Brain microvascular endothelial cell (primary cell): ENCODE measurements around the gene C12orf75.
A peak's percentile ranks its signal among the peaks of the same experiment; 100 is the strongest.

Experiments
- DNase-seq: peaks from one replicate; pipeline ENCODE4 v3.0.0-alpha.2; 2020
- H3K27ac ChIP-seq: fragments of 250-450 bp; sonication (Bioruptor Pico); 2 replicates; pipeline ENCODE4 v1.5.1; 2020; ENCODE audit warnings: mild to moderate bottlenecking, moderate library complexity
- H3K27me3 ChIP-seq: fragments of 250-450 bp; sonication (Bioruptor Pico); replicated peaks from 2 replicates; pipeline ENCODE4 v1.5.1; 2020; ENCODE audit warnings: mild to moderate bottlenecking
- H3K36me3 ChIP-seq: fragments of 250-450 bp; sonication (Bioruptor Pico); replicated peaks from 2 replicates; pipeline ENCODE4 v1.5.1; 2020; ENCODE audit warnings: mild to moderate bottlenecking
- H3K4me3 ChIP-seq: 2 replicates; pipeline ENCODE4 v1.5.1; 2011; ENCODE audit warnings: low read depth, mild to moderate bottlenecking, control low read depth, low read length, moderate library complexity
- in situ Hi-C: cut with HindIII; loops from 2 replicates; pipeline ENCODE4 v1.10.0; 2017; ENCODE audit warnings: low sequenced_read_pairs, low pct_ligation_motif_present
- TF ChIP-seq, protein P1 (sequence below): IDR thresholded peaks from 2 replicates; pipeline ENCODE4 v1.5.1; 2011; ENCODE audit warnings: low read depth, mild to moderate bottlenecking, moderate library complexity, low read length, control low read depth, inconsistent platforms; ENCODE audit errors: missing control alignments

Gene C12orf75

DNA sequence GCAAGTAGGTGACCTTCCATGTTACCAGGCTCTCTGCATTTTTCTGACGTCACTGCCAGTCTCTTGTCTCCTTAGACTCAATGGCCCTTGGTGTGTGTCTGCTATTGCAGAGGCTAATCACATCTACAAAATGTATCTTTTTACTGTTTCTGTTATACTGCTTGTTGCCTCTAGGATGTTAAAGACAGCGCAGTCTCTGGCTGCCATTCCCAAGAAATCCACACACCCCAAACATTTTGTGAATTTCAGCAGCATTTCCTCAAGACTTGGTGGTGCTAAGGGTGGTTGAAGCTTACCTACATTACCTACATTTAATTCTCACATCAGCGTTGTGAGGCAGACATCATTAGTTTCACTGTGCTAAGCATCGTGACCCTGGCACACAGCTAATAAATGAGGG, 87.2 kb downstream of the C12orf75 start:
- TF ChIP-seq, protein P1, sequence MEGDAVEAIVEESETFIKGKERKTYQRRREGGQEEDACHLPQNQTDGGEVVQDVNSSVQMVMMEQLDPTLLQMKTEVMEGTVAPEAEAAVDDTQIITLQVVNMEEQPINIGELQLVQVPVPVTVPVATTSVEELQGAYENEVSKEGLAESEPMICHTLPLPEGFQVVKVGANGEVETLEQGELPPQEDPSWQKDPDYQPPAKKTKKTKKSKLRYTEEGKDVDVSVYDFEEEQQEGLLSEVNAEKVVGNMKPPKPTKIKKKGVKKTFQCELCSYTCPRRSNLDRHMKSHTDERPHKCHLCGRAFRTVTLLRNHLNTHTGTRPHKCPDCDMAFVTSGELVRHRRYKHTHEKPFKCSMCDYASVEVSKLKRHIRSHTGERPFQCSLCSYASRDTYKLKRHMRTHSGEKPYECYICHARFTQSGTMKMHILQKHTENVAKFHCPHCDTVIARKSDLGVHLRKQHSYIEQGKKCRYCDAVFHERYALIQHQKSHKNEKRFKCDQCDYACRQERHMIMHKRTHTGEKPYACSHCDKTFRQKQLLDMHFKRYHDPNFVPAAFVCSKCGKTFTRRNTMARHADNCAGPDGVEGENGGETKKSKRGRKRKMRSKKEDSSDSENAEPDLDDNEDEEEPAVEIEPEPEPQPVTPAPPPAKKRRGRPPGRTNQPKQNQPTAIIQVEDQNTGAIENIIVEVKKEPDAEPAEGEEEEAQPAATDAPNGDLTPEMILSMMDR = peak; percentile 24
- no peak for DNase-seq

DNA sequence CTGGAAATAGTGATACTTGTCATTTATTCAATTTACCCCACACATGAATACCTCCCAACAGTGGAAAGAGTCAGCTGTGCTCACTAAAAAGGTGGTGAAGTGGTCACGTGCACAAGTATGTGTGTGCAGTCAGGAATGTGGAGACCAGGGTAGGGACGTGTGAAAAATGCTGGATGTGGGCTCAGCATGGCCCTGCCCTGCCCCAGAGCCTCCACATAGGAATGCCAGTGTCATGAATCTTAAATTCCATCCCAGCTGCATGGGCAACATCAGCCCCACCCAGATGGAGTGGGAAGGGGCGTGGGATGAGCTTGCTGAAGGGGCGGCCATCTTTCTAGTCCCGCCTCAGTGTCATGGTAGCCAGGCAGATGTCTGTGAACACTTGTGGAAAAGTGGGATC, 87.7 kb downstream of the C12orf75 start:
- Histone ChIP-seq H3K4me3 (no peak overlapping the region), H3K27ac (peak overlapping the region; percentile 28), H3K36me3 (no peaks in the 10 kb centered on the region), H3K27me3 (no peaks in the 10 kb centered on the region)
- peak; percentile 70 for DNase-seq
- TF ChIP-seq, protein P1 = no peak
- in situ Hi-C loops = no loop called here

More for the DNA sequence above, 87.2 kb downstream of the C12orf75 start:
- H3K36me3 ChIP-seq = no peaks in the 10 kb centered on the region
- H3K27me3 ChIP-seq = no peaks in the 10 kb centered on the region
- in situ Hi-C loops = no loop called here
- no peak overlapping the region for H3K4me3 ChIP-seq
- H3K27ac ChIP-seq = no peak overlapping the region

DNA sequence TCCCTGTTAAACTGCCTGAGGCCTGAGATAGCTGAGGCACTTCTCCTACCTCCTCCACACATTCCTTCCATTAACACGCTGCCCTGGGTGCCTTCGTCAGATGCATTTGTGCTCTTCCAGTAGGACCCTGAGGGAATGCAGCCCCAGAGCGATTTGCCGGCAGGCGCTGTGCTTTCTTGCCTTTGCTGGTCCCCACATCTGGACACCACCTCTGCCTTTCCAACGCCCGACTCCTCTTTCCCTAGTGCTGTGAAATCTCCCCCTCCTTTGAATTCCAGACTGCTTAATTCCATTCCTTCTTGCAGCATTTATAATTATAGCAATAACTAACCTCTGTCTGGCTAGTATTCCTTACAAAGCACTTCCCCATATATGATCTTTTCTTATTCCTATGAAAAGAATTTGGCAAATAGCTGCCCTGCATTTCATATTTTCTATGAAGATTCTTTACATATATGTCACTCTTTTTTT, 88.4 kb downstream of the C12orf75 start:
- no peaks in the 10 kb centered on the region for H3K27me3 ChIP-seq
- H3K36me3 ChIP-seq = no peaks in the 10 kb centered on the region
- TF ChIP-seq, protein P1 = no peak
- H3K4me3 ChIP-seq = no peak overlapping the region
- H3K27ac ChIP-seq = peak overlapping the region; percentile 28
- peak; percentile 11 for DNase-seq
- in situ Hi-C loops = no loop called here

DNA sequence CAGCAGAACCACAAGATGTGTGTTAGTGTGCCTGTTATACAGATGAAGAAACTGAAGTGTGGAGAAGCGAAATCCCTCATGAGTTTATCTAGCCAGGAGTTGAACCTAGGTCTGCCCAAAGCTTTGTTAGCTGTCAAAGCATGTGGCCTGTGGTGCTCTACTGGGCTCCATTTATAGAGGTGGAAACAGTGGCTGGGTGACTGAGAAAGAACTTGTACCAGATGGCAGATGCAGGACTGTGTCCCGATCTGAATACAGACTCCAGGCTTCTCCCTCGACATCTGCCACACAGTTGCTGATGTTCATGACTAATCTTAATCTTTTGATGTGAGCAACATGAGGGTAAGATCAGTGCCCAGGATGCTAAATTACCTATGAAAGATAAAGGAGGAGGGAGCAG, 89.1 kb downstream of the C12orf75 start:
- Histone ChIP-seq H3K27ac (no peak overlapping the region), H3K4me3 (no peak overlapping the region), H3K27me3 (no peaks in the 10 kb centered on the region), H3K36me3 (no peaks in the 10 kb centered on the region)
- TF ChIP-seq, protein P1 = no peak
- DNase-seq = no peak
- in situ Hi-C loops = no loop called here

DNA sequence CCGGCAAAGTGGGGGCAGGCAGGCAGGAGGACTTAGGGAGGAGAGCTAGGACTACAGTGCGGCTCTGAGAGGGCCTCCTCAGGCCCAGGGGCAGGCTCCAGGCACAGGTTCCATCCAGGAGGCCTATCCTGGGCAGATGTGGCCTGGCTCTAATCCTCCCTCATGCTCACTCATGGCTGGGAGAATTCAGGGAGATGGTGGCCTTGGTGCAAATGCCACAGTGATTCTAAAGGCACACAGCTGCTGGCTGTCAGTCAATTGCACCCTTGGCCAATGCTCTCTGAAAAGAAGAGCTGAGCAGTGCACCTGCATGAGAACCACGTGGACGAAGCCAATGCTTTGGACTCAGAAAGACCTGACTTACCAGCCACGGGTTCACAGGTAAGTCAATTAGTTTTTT, 89.6 kb downstream of the C12orf75 start:
- H3K27me3 ChIP-seq = no peaks in the 10 kb centered on the region
- no peak for DNase-seq
- H3K4me3 ChIP-seq = no peak overlapping the region
- TF ChIP-seq, protein P1 = no peak
- H3K27ac ChIP-seq = no peak overlapping the region
- no peaks in the 10 kb centered on the region for H3K36me3 ChIP-seq
- in situ Hi-C loops = no loop called here

DNA sequence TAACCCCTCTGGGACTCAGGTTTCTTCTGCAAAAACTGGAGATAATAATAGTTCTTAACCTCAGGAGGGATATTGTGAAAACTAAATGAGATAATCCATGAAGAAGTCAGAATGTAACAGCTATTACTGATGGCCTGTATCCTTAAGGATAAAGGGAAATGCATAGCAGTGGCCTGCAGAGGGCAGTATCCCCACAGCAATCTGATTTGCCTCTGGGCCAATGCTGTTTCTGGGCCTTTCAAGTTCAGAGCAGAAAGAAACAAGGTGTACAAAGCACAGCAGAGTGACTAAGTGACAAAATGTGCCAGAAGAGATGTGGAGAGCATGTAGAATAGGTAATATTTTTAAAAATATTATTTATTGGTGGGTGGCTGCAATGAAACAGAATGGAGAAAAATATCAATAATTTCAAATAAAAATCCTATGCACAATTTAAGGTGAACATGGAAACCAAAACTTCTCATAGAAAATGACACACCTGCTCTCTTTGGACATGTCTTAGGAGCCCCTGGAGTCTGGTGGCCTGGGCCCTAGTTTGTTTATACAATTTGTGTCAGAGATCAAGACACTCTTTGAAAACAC, 90.3 kb downstream of the C12orf75 start:
- TF ChIP-seq, protein P1 = peak; percentile 88
- peak; percentile 77 for DNase-seq
- in situ Hi-C loops = no loop called here
- H3K4me3 ChIP-seq = no peak overlapping the region
- no peaks in the 10 kb centered on the region for H3K36me3 ChIP-seq
- no peak overlapping the region for H3K27ac ChIP-seq
- no peaks in the 10 kb centered on the region for H3K27me3 ChIP-seq
